GM06990 (cell line): ENCODE data around the gene TBCD.

Experiments
- DNase-seq: peaks from one replicate; pipeline ENCODE4 v3.0.0-alpha.2; 2011; ENCODE audit not compliant: insufficient read length; ENCODE audit errors: extremely low read depth
- H3K27me3 ChIP-seq: replicated peaks from 2 replicates; pipeline ENCODE4 v1.6.0; 2011; ENCODE audit warnings: low read length; ENCODE audit not compliant: control insufficient read depth, insufficient read depth
- H3K36me3 ChIP-seq: 2 replicates; pipeline ENCODE4 v1.5.1; 2011; ENCODE audit warnings: low read length; ENCODE audit not compliant: control insufficient read depth, insufficient read depth
- H3K4me3 ChIP-seq: replicated peaks from 2 replicates; pipeline ENCODE4 v1.5.1; 2011; ENCODE audit warnings: low read depth, mild to moderate bottlenecking, control low read depth, low read length
- CTCF ChIP-seq: IDR thresholded peaks from 2 replicates; pipeline ENCODE4 v1.5.1; 2011; ENCODE audit warnings: low read length, control low read depth, mild to moderate bottlenecking, inconsistent platforms; ENCODE audit not compliant: insufficient read depth, poor library complexity, severe bottlenecking

Gene TBCD

GRCh38 chr17:82921426-82921825, 169.6 kb downstream of the TBCD start:
- H3K36me3 ChIP-seq, result peaks cover 3% of the 10 kb centered on the region

GRCh38 chr17:82922646-82923045, 170.8 kb downstream of the TBCD start:
- TF ChIP-seq CTCF, result no peak
- H3K27me3 ChIP-seq, result no peaks in the 10 kb centered on the region
- DNase-seq, result no peak
- H3K36me3 ChIP-seq, result peaks cover 8% of the 10 kb centered on the region
- no peak overlapping the region for H3K4me3 ChIP-seq

More at GRCh38 chr17:82921426-82921825, 169.6 kb downstream of the TBCD start:
- Histone ChIP-seq H3K27me3 (no peaks in the 10 kb centered on the region), H3K4me3 (no peak overlapping the region)
- TF ChIP-seq CTCF, result no peak
- no peak for DNase-seq

- Histone ChIP-seq H3K36me3 (peaks cover 10% of the 10 kb centered on the region), H3K27me3 (no peaks in the 10 kb centered on the region), H3K4me3 (no peak overlapping the region)
- DNase-seq, result no peak
- no peak for TF ChIP-seq CTCF
Measured at GRCh38 chr17:82923366-82924113, 171.7 kb downstream of the TBCD start.

GRCh38 chr17:82924214-82924613, 172.3 kb downstream of the TBCD start:
- Histone ChIP-seq H3K4me3 (no peak overlapping the region), H3K36me3 (peaks cover 13% of the 10 kb centered on the region), H3K27me3 (no peaks in the 10 kb centered on the region)
- no peak for DNase-seq
- no peak for TF ChIP-seq CTCF

GRCh38 chr17:82924812-82925211, 172.9 kb downstream of the TBCD start:
- no peak for DNase-seq
- Histone ChIP-seq H3K27me3 (no peaks in the 10 kb centered on the region), H3K36me3 (peaks cover 14% of the 10 kb centered on the region), H3K4me3 (no peak overlapping the region)
- TF ChIP-seq CTCF, result no peak

GRCh38 chr17:82925336-82925735, 173.5 kb downstream of the TBCD start:
- DNase-seq, result no peak
- Histone ChIP-seq H3K27me3 (no peaks in the 10 kb centered on the region), H3K4me3 (no peak overlapping the region), H3K36me3 (peaks cover 18% of the 10 kb centered on the region)
- TF ChIP-seq CTCF, result no peak
